Epithelial cell of esophagus (primary cell): ENCODE data around the gene IFNGR2.

Source experiments
- DNase-seq: peaks from one replicate; pipeline ENCODE4 v3.0.0; 2010; ENCODE audit warnings: low read depth
- H3K4me3 ChIP-seq: 2 replicates; pipeline ENCODE4 v1.5.1; 2011; ENCODE audit warnings: mild to moderate bottlenecking, low read length, control low read depth
- CTCF ChIP-seq: IDR thresholded peaks from 2 replicates; pipeline ENCODE4 v1.5.1; 2011; ENCODE audit warnings: low read depth, mild to moderate bottlenecking, low read length, control low read depth, inconsistent platforms; ENCODE audit not compliant: insufficient read depth; ENCODE audit errors: missing control alignments

IFNGR2 gene

GRCh38 chr21:33477066-33477465 is 73.9 kb downstream of the IFNGR2 start:
- no peak for DNase-seq
- no peak for TF ChIP-seq CTCF
- H3K4me3 ChIP-seq: no peak overlapping the region

GRCh38 chr21:33478182-33478581 is 75.0 kb downstream of the IFNGR2 start:
- no peak for DNase-seq
- peak overlapping the region; percentile 80 for H3K4me3 ChIP-seq
- no peak for TF ChIP-seq CTCF

GRCh38 chr21:33478935-33479678 is 75.9 kb downstream of the IFNGR2 start:
- peak; percentile 1 for TF ChIP-seq CTCF
- peak; percentile 23 for DNase-seq

GRCh38 chr21:33479679-33480480 is 76.7 kb downstream of the IFNGR2 start, which contains the start of gene TMEM50B:
TSS of gene TMEM50B (minus strand) at chr21:33479974. CDS start at chr21:33468885, 11,089 bp downstream.
- TF ChIP-seq CTCF: peak; percentile 8
- H3K4me3 ChIP-seq: peak within 1 kb of the TSS; percentile 81
- peak; percentile 99 for DNase-seq

More at GRCh38 chr21:33478935-33479678, 75.9 kb downstream of the IFNGR2 start:
- peak overlapping the region; percentile 80 for H3K4me3 ChIP-seq

GRCh38 chr21:33480481-33481103 is 77.4 kb downstream of the IFNGR2 start:
- peak overlapping the region; percentile 81 for H3K4me3 ChIP-seq
- no peak for DNase-seq

GRCh38 chr21:33481314-33481943 is 78.2 kb downstream of the IFNGR2 start:
- no peak for TF ChIP-seq CTCF
- no peak for DNase-seq

More at GRCh38 chr21:33480481-33481103, 77.4 kb downstream of the IFNGR2 start:
- TF ChIP-seq CTCF: no peak

More at GRCh38 chr21:33481314-33481943, 78.2 kb downstream of the IFNGR2 start:
- no peak overlapping the region for H3K4me3 ChIP-seq
